Muscle layer of colon (tissue), 2 donors: ENCODE measurements around the gene DPEP2.
"Not testable (repeated sequence)": the region's sequence is repeated elsewhere in the genome, so short reads cannot be mapped to it uniquely, and the experiment has no call there.

Experiments
- H3K27ac ChIP-seq: one replicate; pipeline ENCODE4 v1.7.0; 2013; ENCODE audit warnings: low read depth, mild to moderate bottlenecking, low read length, moderate library complexity
- H3K27me3 ChIP-seq, 2 donors: one replicate each; pipeline ENCODE4 v1.7.0; 2013; ENCODE audit warnings: low read length in 2 of 2, mild to moderate bottlenecking in 2 of 2; ENCODE audit not compliant: insufficient read depth in 2 of 2, control insufficient read depth in 1 of 2
- H3K36me3 ChIP-seq: one replicate; pipeline ENCODE4 v1.7.0; 2013; ENCODE audit warnings: mild to moderate bottlenecking, low read length; ENCODE audit not compliant: insufficient read depth
- H3K4me1 ChIP-seq: one replicate; pipeline ENCODE4 v1.7.0; 2013; ENCODE audit warnings: mild to moderate bottlenecking, low read length; ENCODE audit not compliant: insufficient read depth
- H3K4me3 ChIP-seq, 2 donors: one replicate each; pipeline ENCODE4 v1.7.0; 2013; ENCODE audit warnings: low read length in 2 of 2, low read depth in 1 of 2, mild to moderate bottlenecking in 1 of 2, moderate library complexity in 1 of 2
- H3K9ac ChIP-seq: one replicate; pipeline ENCODE4 v1.7.0; 2013; ENCODE audit warnings: low read length
- H3K9me3 ChIP-seq: one replicate; pipeline ENCODE4 v1.7.0; 2013; ENCODE audit warnings: mild to moderate bottlenecking, low read length
- donor health status: abdominal sarcoma.
- donor health status: Adenocarcinoma of cecum.

DPEP2 gene

GRCh38 chr16:67988675-67989074, 10.6 kb downstream of the DPEP2 start:
- H3K27ac ChIP-seq = no peak overlapping the region
- no peaks in the 10 kb centered on the region for H3K36me3 ChIP-seq
- H3K27me3 ChIP-seq = no peaks in the 10 kb centered on the region
- no peaks in the 10 kb centered on the region for H3K9me3 ChIP-seq
- H3K4me3 ChIP-seq = no peak overlapping the region
- H3K4me1 ChIP-seq = no peaks in the 10 kb centered on the region
- H3K9ac ChIP-seq = no peak overlapping the region

GRCh38 chr16:67987460-67988160, 11.7 kb downstream of the DPEP2 start:
- H3K27ac ChIP-seq = no peak overlapping the region
- H3K4me1 ChIP-seq = no peaks in the 10 kb centered on the region

DNA sequence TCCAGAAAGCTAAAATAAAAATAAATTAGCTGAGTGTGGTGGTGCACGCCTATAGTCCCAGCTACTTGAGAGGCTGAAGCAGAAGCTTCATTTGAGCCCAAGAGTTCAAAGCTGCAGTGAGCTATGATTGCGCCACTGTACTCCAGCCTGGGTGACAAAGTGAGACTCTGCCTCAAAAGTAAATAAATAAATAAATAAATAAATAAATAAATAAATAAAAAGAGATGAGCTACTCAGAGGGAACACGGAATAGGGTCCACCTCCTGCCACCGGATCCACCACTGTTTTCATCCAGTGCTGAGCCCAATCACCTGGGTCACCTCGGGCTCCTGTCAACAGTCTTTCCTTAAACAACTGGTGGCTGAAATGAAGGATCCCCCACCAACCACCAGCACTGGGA, 12.3 kb downstream of the DPEP2 start:
- Histone ChIP-seq H3K9ac (no peak overlapping the region), H3K27me3 (no peaks in the 10 kb centered on the region), H3K4me3 (no peak overlapping the region), H3K9me3 (no peaks in the 10 kb centered on the region), H3K4me1 (no peaks in the 10 kb centered on the region), H3K36me3 (no peaks in the 10 kb centered on the region), H3K27ac (no peak overlapping the region)

More at GRCh38 chr16:67987460-67988160, 11.7 kb downstream of the DPEP2 start:
- H3K4me3 ChIP-seq = no peak overlapping the region
- no peaks in the 10 kb centered on the region for H3K36me3 ChIP-seq
- H3K9ac ChIP-seq = no peak overlapping the region
- no peaks in the 10 kb centered on the region for H3K27me3 ChIP-seq
- no peaks in the 10 kb centered on the region for H3K9me3 ChIP-seq

- H3K27me3 ChIP-seq = peaks cover 0 to 11% of the 10 kb centered on the region in 2 donors
- no peak overlapping the region for H3K27ac ChIP-seq
- no peaks in the 10 kb centered on the region for H3K9me3 ChIP-seq
- H3K36me3 ChIP-seq = no peaks in the 10 kb centered on the region
- H3K9ac ChIP-seq = no peak overlapping the region
- H3K4me3 ChIP-seq = no peak overlapping the region
- no peaks in the 10 kb centered on the region for H3K4me1 ChIP-seq
Measured at GRCh38 chr16:67982011-67982696, 17.1 kb downstream of the DPEP2 start.

- H3K4me1 ChIP-seq = no peaks in the 10 kb centered on the region
- peaks cover 0 to 11% of the 10 kb centered on the region in 2 donors for H3K27me3 ChIP-seq
- H3K36me3 ChIP-seq = no peaks in the 10 kb centered on the region
- H3K4me3 ChIP-seq = no peak within 1 kb of the TSS
- H3K9me3 ChIP-seq = no peaks in the 10 kb centered on the region
- H3K9ac ChIP-seq = no peak within 1 kb of the TSS
- H3K27ac ChIP-seq = no peak within 1 kb of the TSS
Measured at GRCh38 chr16:67979955-67980678, 19.2 kb downstream of the DPEP2 start, which contains the start of gene DPEP3. TSS of gene DPEP3 (minus strand) at chr16:67980499. CDS start at chr16:67980380, 119 bp downstream.

DNA sequence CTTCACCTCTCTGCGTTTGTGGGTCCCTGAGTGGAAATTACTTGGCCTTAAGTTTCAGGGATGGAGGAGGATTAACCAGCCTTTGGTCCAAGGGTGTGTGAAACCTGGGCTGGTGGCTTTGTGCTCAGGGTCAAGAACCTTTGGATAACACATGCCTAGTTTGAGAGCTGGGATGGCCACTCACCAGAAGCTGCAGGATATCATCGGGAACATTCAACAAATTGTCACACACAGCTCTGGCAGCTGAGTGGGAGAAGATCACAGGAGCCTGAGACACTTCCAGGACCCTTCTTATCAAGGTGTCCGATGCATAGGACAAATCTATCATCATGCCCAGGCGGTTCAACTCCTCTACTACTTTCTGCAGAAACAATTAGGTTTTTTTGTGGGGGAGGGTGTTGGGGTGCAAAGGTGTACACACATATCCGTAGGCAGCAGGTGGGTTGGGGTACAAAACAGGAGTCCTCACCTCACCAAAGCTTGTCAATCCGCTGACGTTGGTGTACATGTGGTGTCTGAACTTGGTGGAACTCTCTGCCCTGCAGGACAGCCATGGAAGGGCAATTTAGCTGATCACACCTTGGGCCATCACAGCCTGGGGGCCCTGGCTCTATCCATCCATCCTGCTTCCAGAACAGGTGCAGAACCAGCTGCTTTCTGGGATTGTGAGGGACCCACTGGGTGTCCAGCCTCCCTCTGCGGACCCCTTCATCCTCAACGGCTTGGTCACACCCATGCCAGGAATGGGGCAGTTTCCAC, 21.6 kb downstream of the DPEP2 start:
- peaks cover 0 to 11% of the 10 kb centered on the region in 2 donors for H3K27me3 ChIP-seq
- H3K9ac ChIP-seq = no peak overlapping the region

DNA sequence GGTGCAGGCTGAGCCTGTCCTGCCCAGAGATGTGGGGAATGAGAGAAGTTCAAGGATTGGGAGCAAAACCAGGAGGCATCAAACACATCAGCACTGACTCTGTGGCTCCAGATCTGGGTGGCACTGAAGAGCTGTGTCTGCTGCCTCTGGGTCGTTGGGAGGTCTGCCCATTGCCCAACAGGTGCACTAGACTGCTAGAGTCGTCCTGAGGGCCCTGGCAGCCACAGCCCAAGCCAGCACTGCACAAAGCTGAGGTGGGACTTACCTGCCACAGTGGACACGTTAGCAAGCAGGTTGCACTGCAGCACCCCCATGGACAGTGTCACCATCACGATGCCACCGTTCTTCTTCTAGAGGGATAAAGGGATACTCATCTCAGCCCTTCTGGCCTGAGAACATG, 22.3 kb downstream of the DPEP2 start:
- H3K9me3 ChIP-seq = no peaks in the 10 kb centered on the region
- H3K9ac ChIP-seq = no peak overlapping the region
- no peaks in the 10 kb centered on the region for H3K36me3 ChIP-seq
- no peak overlapping the region for H3K4me3 ChIP-seq
- peaks cover 0 to 11% of the 10 kb centered on the region in 2 donors for H3K27me3 ChIP-seq
- no peak overlapping the region for H3K27ac ChIP-seq
- no peaks in the 10 kb centered on the region for H3K4me1 ChIP-seq

More for the DNA sequence above, 21.6 kb downstream of the DPEP2 start:
- Histone ChIP-seq H3K4me3 (no peak overlapping the region), H3K9me3 (no peaks in the 10 kb centered on the region), H3K36me3 (no peaks in the 10 kb centered on the region), H3K4me1 (no peaks in the 10 kb centered on the region), H3K27ac (no peak overlapping the region)

DNA sequence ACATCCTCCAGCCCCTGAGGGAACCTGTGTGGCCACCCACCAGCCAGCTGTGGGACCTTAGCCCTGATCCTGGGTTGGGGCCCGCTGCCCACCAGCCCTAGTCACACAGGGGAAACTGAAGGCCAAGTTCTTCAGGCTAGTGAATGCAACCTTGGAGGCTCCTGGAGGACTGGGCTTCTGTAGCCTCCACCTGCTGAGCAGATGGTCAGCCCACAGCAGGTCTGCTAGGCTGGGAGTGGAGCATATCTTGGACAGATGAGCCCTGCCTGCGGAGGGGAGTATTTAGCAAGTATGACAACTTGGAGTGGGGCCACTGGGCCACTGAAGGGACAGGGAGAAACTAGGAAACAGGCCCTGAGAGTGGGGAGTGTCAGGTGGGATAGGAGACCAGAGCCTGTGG, 23.1 kb downstream of the DPEP2 start:
- H3K9me3 ChIP-seq = no peaks in the 10 kb centered on the region
- no peak overlapping the region for H3K27ac ChIP-seq
- no peaks in the 10 kb centered on the region for H3K36me3 ChIP-seq
- H3K27me3 ChIP-seq = peaks cover 0 to 11% of the 10 kb centered on the region in 2 donors
- no peaks in the 10 kb centered on the region for H3K4me1 ChIP-seq
- no peak overlapping the region for H3K4me3 ChIP-seq
- no peak overlapping the region for H3K9ac ChIP-seq

DNA sequence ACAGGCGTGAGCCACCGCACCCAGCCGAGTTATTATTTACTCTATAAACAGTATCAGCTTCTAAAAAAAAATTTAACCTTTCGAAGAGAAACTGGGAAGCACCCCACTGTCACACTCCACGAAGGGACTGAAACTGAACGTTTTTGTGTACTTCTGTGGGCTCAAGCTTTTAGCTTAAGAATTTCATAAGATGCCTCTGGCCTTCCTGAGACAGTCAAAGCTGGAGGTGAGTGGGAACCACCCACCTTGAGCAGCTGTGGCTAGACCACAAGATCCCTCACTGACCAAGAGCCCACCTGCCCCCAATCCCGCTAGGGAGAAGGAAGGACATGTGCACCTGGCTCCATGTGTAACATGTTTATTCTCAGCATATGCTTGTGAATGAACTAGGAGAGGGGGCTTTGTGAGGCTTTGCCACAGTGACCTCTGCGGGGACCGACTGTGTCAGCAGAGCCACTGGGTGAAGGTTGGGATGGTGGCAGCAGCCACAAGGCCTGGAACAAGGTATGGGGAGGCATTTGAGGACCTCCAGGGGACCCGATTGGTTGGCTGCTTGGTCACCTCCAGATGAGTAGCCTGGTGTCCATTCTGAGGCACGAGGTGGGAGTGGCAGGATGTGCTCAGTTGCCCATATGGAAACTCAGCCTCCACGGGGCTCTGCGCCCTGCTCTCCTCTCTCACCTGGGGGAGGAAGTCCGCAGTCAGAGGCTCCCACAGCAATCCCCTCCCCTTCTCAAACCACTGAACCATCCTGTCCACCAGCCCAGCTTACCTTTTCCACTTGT, 23.8 kb downstream of the DPEP2 start:
- H3K27ac ChIP-seq = no peak overlapping the region
- no peaks in the 10 kb centered on the region for H3K36me3 ChIP-seq
- H3K4me1 ChIP-seq = no peaks in the 10 kb centered on the region
- no peak overlapping the region for H3K9ac ChIP-seq
- H3K27me3 ChIP-seq = peaks cover 0 to 11% of the 10 kb centered on the region in 2 donors
- no peaks in the 10 kb centered on the region for H3K9me3 ChIP-seq
- H3K4me3 ChIP-seq = no peak overlapping the region

- not testable (repeated sequence) for H3K9ac ChIP-seq, H3K4me1 ChIP-seq, H3K27me3 ChIP-seq, H3K36me3 ChIP-seq, H3K4me3 ChIP-seq, H3K9me3 ChIP-seq, H3K27ac ChIP-seq
Measured at GRCh38 chr16:67972285-67972684, 27.0 kb downstream of the DPEP2 start.
